GM10266 (cell line): Measurements from ENCODE around the gene ZNF423.

Experiments used
- DNase-seq: peaks from one replicate; pipeline ENCODE4 v3.0.0; 2012; ENCODE audit errors: extremely low spot score
- TF ChIP-seq, protein P1 (sequence below): IDR thresholded peaks from 2 replicates; pipeline ENCODE4 v1.5.1; 2012; ENCODE audit warnings: mild to moderate bottlenecking, low read depth; ENCODE audit not compliant: control insufficient read depth, insufficient read depth; ENCODE audit errors: missing control alignments

Gene ZNF423

DNA sequence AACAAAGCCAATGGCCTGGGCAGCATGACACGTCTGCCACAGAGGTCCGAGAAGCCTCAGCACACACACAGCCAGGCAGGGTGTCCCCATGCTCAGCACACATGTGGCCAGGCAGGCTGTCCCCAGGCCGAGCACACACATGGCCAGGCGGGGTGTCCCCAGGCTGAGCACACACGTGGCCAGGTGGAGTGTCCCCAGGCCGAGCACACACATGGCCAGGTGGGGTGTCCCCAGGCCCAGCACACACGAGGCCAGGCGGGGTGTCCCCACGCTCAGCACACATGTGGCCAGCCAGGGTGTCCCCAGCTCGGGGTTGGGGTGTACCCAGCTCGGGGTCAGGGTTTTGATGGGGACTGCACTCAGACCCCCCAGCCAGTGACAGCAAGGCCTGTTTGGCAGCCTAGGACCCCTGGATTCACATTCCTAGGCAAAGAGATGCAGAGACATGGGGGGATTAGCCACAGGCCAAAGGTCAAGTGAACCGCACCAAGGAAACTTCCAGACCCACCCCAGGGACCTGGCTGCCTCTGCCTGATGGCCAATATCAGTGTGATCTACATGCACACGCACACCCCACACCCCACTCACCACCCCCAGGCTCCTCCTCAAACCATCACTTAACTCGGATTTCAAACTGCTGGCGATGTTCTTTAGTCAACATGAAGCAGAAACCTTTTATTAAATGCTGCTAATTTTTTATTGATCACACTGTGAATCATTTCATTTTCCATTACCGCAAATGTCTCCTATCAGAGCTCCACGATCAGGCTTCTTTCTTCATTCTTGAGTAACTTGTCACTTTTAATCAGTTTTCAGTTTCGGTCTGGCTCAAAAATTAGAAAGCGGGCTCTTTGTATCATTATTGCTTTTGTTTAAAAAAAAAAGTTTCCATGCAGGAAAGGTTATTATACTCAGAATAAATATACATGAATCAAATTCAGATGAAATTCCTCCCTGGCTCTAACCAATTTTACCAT is 111.4 kb downstream of the ZNF423 start:
- DNase-seq: no peak
- TF ChIP-seq, protein P1, sequence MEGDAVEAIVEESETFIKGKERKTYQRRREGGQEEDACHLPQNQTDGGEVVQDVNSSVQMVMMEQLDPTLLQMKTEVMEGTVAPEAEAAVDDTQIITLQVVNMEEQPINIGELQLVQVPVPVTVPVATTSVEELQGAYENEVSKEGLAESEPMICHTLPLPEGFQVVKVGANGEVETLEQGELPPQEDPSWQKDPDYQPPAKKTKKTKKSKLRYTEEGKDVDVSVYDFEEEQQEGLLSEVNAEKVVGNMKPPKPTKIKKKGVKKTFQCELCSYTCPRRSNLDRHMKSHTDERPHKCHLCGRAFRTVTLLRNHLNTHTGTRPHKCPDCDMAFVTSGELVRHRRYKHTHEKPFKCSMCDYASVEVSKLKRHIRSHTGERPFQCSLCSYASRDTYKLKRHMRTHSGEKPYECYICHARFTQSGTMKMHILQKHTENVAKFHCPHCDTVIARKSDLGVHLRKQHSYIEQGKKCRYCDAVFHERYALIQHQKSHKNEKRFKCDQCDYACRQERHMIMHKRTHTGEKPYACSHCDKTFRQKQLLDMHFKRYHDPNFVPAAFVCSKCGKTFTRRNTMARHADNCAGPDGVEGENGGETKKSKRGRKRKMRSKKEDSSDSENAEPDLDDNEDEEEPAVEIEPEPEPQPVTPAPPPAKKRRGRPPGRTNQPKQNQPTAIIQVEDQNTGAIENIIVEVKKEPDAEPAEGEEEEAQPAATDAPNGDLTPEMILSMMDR: no peak

DNA sequence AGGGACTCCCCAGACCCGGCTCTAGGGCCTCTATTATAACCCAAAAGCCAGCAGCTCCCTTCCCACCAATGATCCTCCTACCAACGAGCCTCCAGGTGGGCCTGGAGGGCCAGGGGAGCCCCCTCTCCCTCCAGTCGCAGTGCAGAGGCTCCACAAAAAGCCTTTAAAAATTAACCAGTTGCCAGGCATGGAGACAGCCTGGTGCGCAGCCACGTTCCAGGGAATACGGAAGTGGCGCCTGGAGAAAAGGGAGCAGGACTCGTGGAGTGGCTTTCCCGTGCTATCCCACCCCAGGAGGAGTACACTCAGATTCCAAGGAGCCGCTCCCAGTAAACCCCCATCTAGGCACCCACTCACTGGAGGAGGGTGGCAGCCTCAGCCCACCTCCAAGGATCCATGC is 112.3 kb downstream of the ZNF423 start:
- no peak for DNase-seq
- TF ChIP-seq, protein P1: no peak

DNA sequence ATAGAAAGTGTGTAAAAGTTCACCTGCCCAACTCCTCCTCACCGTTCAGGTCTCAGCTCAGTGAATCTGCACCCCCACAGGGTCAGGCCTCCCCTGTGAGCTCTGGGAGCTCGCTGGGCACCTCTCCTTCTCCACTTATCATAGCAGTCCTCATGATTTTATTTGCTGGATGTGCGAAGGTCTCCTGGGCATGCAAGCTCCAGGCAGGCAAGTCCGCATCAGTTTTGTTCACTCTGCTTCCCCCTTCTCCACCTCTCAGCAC is 112.8 kb downstream of the ZNF423 start:
- TF ChIP-seq, protein P1: no peak

DNA sequence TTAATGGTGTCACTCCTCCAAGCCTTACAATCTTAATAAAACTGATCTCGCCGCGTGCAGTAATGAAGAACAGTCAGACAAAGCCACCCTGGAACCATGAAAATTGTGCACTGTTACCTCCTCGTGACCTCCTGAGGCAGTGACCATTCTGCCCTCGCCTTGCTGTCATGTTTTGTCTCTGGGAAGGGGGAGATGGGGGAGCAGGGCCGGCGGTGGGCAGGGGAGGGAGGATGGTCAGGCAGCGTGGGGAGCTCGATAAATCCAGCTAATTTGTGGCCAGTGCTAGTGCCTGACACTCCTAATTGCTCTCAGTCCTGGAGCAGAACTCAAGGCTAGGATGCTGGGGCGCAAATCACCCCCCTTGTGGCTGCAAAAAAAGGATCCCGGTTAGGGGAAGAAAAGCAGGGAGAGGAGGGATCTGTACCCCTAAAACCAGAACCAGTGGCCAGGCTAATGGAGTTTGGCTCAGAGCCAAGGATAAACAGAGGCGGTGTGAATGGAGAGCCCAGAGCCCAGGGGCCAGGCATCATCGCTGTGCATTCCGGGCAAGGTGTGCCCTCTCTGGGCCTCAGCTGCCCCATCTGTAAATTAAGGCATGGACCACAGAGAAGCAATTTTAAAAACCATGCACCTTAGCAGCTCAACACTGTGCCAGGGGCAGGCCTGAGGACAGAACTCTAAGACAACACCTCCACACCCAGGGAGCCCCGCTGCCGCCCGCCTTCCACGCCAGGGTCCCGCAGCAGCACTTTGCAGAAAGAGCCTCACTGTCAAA is 113.3 kb downstream of the ZNF423 start:
- TF ChIP-seq, protein P1: no peak
- no peak for DNase-seq

More for the DNA sequence above, 112.8 kb downstream of the ZNF423 start:
- DNase-seq: no peak

DNA sequence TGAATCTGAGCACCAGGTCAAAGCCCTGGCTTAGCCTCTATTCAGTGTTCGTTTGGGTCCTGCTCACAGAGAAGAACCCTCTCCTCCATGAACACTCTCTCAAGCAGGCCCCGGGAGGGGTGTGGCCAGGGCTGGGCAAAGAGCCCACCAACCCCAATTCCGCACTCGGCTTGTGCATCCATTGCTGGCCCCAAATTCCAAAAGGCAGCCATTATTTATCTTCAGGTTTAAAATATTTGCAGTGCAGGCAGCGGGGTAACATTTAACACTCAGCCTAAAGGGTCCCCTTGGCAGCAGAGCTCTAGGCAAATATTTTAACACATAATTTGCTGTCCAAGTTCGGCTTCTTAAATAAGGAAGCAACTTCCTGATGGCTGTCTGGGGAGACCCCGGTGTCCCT is 115.7 kb downstream of the ZNF423 start:
- DNase-seq: no peak
- TF ChIP-seq, protein P1: no peak

DNA sequence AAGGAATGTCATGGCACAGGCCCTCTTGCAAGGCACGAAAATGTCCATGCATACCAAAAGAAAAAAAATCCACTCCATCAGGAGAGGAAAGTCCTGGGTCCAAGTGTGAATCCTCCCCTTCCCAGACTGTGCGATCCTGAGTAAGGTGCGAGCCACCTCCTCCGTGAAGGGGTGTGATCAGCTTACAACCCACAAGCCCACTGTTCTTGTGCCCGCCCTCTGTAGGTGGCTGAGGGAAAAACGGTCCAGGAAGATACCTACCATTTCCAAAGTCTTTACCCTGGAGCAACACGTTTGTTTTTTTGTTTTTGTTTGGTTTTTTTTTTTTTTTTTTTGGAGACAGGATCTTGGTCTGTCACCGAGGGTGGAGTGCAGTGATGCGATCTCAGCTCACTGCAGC is 116.5 kb downstream of the ZNF423 start:
- DNase-seq: no peak
- TF ChIP-seq, protein P1: no peak

DNA sequence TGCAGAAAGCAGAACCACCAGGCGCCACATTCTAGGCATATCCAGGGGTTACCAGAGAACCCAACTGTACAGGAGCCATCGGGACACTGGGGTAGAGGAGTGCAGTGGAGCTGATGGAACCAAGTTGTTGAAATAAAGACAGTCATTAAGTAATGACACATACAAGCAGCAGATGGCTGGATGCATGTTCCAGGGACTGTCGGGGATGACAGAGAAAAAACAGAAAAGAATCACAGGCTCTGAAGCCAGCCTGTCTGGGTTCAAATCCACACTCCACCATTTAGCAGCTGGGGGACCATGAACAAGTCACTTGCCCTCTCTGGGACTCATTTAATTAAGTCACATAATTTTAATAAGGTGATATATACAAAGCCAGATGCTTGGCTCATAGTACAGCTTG is 117.1 kb downstream of the ZNF423 start:
- no peak for DNase-seq
- TF ChIP-seq, protein P1: no peak
